Measurements from ENCODE around the gene COL5A2.

DNA sequence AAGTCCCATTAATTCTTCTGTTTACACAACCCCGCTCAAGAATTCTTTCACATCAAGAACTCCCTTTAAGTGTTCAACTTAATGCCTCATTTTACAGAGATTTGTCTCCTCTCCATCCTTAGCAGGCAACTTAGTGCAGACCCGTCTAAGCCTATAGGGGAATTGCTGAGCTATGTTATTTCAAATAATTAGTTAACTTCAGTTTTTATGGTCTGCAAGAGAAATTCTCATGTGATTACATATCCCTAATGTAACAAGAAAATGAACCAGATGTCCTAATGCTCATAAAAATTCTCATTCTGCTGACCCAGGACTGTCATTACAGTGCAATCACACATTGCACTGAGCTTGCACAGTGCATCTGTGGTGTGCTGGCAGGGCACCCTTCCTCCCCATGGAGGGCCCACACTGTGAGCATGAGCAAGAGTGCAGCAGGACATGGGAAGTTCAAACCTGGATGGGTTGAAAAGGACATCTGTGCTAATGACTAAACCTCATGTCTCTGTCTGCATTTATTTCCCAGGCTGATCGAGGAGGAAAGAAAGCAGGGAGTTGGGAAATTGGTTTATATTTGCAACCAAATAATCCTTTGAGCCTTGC, 97.1 kb downstream of the COL5A2 start:
- no peak for TF ChIP-seq TAF1 (IDR thresholded peaks at IDR 0.05; ENCODE audit: borderline replicate concordance, low read depth, low read length)
- TF ChIP-seq POLR2A (IDR thresholded peaks at IDR 0.05; ENCODE audit: low read depth, low read length), result no peak

Measured in GM12892 (cell line).